ENCODE measurements around the gene NPIPB6.

NPIPB6 gene

DNA sequence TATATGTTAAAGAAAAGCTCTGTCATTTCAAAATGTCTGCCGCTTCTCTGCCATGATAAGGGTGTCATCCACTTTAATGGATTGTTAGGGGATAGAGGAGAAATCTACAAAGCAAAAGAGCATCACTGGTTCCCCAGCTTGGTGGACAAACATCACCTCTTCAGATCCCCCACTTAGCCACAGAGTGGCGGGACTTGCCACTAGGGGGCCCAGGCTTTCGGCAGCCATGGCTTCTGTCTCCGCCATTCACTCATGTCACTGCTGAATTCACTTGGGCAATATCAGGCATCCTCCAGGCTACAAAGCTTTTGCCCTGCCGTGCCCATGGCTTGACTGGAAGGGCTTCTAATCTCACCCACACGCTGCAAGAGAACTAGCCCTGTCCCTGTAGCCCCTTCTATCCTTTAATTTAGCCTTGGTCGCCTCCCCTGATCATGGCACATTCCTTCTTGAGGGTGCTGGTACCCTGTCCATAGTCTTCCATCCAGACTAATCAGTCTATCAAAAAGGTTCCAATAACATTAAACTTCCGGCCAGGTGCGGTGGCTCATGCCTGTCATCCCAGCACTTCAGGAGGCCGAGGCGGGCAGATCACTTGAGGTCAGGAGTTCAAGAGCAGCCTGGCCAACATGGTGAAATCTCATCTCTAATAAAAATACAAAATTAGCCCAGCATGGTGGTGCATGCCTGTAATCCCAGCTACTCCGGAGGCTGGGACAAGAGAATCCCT is 36.3 kb downstream of the NPIPB6 start:
- TF ChIP-seq, protein P1, sequence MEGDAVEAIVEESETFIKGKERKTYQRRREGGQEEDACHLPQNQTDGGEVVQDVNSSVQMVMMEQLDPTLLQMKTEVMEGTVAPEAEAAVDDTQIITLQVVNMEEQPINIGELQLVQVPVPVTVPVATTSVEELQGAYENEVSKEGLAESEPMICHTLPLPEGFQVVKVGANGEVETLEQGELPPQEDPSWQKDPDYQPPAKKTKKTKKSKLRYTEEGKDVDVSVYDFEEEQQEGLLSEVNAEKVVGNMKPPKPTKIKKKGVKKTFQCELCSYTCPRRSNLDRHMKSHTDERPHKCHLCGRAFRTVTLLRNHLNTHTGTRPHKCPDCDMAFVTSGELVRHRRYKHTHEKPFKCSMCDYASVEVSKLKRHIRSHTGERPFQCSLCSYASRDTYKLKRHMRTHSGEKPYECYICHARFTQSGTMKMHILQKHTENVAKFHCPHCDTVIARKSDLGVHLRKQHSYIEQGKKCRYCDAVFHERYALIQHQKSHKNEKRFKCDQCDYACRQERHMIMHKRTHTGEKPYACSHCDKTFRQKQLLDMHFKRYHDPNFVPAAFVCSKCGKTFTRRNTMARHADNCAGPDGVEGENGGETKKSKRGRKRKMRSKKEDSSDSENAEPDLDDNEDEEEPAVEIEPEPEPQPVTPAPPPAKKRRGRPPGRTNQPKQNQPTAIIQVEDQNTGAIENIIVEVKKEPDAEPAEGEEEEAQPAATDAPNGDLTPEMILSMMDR (IDR thresholded peaks at IDR 0.05; ENCODE audit: borderline replicate concordance, insufficient read depth, low read depth, low read length), result peak; percentile 93
- no peak overlapping the region for H3K4me3 ChIP-seq (ENCODE audit: low read depth, low read length)

DNA sequence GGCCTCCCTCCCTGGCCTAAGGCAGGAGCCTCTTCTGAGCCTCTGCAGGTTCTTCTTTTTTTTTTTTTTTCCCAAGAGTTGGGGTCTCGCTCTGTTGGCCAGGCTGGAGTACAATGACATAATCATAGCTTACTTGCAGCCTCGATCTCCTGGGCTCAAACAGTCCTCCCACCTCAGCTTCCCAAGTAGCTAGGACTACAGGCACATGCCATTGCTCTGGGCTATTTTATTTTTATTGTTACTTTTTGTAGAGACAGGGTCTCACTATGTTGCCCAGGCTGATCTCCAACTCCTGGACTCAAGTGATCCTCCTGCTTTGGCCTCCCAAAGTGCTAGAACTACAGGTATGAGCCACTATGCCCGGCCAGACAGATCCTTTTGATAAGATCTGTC is 38.4 kb downstream of the NPIPB6 start:
- TF ChIP-seq, protein P1 (IDR thresholded peaks at IDR 0.05; ENCODE audit: borderline replicate concordance, insufficient read depth, low read depth, low read length), result no peak
- no peak overlapping the region for H3K4me3 ChIP-seq (ENCODE audit: low read depth, low read length)

DNA sequence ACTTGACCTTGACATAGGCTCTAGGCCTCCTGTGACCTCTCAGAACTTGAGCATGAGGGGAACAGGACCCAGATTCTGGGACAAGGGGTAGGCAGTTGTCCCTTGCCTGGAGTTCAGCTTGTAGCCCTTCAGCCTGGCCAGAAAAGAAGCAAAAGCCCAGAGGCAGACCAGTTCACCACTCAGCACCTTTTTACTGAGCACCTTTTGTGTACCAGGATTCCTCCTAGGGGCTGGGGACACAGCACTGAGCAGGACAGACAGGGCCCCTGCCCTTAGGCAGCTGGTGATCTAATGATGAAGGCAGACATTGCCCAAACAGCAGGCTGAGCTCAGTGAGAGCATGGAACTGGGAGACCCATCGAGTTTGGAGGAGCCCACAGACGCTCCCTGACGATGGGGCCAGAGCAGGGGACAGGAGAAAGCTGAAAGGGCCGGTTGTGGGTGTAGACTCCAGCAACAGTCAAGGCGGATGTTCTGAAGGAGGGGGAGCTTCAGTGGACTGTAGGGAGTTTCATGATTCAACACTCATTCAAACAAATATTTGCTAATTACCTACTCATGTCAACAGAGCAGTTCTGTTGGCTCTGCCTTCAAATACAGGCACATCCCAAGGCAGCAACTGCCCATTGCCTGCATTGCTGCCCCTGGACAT is 38.9 kb downstream of the NPIPB6 start:
- H3K4me3 ChIP-seq (ENCODE audit: low read depth, low read length), result no peak overlapping the region
- TF ChIP-seq, protein P1 (IDR thresholded peaks at IDR 0.05; ENCODE audit: borderline replicate concordance, insufficient read depth, low read depth, low read length), result no peak

DNA sequence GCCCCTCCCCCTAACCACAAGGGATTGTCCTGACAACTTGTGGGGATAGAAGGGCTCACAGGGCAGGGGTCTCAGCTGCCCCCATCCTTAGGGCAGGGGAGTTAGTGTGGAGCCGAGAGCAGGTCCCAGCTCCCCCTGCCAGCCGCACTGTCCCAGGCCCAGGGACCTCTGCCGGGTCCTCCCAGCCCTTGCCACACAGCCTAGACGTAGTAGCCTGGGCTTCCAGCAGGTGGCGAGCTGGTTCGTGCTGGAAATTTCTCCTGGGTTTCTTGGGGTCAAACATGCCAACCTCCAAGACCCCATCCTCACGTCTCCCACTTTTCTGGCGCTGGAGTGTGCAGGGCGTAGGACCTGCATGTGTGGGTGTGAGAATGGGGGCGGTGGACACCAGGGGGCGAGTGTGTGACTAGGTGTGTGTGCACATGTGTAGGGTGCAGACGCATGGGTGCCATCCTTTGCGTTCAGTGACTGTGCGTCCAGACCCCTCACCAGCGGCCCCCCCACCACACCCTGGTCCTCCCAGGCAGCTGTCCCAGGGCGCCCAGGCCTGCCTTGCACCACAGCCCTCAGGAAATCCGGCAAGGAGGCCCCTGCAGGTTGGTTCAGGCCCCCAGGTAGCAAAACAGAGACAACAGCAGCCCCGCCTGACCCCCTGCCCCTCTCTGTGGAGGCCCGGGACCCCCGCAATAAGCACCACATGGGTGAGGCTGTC is 41.5 kb downstream of the NPIPB6 start:
- TF ChIP-seq, protein P1 (IDR thresholded peaks at IDR 0.05; ENCODE audit: borderline replicate concordance, insufficient read depth, low read depth, low read length), result peak; percentile 91
- no peak overlapping the region for H3K4me3 ChIP-seq (ENCODE audit: low read depth, low read length)

DNA sequence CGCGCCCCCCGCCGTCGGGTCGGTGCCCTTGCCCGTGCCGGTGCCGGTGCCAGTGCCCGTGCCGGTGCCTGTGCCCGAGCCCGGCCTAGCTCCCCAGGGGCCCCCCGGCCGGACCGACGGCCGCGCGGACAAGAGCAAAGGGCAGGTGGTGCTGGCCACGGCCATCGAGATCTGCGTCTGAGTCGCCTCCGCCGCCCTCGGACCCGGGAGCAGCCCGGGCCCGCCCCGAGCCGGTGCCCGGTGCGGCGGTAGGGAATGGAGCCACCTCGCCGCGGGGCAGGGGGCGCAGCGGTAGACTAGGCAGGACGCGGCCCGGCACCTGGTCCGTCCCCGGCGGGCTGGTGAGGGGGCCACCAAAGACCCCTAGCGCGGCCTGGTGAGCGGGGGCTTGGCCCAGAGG is 42.6 kb downstream of the NPIPB6 start:
- H3K4me3 ChIP-seq (ENCODE audit: low read depth, low read length), result no peak overlapping the region
- TF ChIP-seq, protein P1 (IDR thresholded peaks at IDR 0.05; ENCODE audit: borderline replicate concordance, insufficient read depth, low read depth, low read length), result no peak

DNA sequence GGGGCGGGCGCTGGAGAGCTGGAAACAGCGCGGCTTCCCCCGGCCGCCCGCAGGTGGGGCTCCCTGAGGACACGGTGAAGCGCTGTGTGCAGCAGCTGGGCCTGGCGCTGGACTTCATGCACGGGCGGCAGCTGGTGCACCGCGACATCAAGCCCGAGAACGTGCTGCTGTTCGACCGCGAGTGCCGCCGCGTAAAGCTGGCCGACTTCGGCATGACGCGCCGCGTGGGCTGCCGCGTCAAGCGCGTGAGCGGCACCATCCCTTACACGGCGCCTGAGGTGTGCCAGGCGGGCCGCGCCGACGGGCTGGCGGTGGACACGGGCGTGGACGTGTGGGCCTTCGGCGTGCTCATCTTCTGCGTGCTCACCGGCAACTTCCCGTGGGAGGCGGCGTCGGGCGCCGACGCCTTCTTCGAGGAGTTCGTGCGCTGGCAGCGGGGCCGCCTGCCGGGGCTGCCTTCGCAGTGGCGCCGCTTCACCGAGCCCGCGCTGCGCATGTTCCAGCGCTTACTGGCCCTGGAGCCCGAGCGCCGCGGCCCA is 43.2 kb downstream of the NPIPB6 start:
- H3K4me3 ChIP-seq (ENCODE audit: low read depth, low read length), result no peak overlapping the region
- TF ChIP-seq, protein P1 (IDR thresholded peaks at IDR 0.05; ENCODE audit: borderline replicate concordance, insufficient read depth, low read depth, low read length), result no peak
